Astrocyte of the spinal cord (primary cell): ENCODE measurements around the gene TICAM2.

Experiments
- DNase-seq: peaks from one replicate; pipeline ENCODE4 v3.0.0; 2011; ENCODE audit warnings: low read depth, low spot score
- H3K4me3 ChIP-seq: 2 replicates; pipeline ENCODE4 v1.5.1; 2011; ENCODE audit warnings: low read depth, mild to moderate bottlenecking, low read length, moderate library complexity
- CTCF ChIP-seq: IDR thresholded peaks from 2 replicates; pipeline ENCODE4 v1.5.1; 2012; ENCODE audit warnings: low read depth, mild to moderate bottlenecking, low read length, inconsistent platforms
- in situ Hi-C: cut with HindIII; loops from 2 replicates; pipeline ENCODE4 v1.10.0; 2017; ENCODE audit warnings: low sequenced_read_pairs

Gene TICAM2

GRCh38 chr5:115584501-115584900 lies 17.8 kb downstream of the TICAM2 start:
- no peak overlapping the region for H3K4me3 ChIP-seq
- DNase-seq, result no peak
- TF ChIP-seq CTCF, result no peak
- in situ Hi-C loops, result no loop called here

DNA sequence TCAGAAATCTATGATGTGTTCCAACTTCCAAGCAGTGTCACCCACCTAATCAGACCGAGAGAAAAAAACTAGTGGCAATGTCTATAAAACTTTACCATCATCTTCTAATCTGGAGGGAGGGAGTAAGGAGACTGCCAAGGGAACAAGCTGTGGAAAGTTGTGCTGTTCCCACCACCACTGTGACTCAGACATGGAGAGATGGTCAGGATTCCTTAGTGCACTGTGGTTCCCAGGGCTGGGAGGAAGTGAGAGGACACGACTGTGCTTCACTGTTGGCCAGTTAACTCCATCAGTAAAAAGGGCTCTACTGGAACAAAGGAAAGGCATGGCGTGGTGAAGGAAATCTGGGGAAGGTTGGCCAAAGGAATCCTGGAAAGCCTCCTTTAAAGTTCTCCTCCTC lies 18.8 kb downstream of the TICAM2 start:
- peak; percentile 88 for DNase-seq
- no peak for TF ChIP-seq CTCF
- in situ Hi-C loops, result no loop called here
- H3K4me3 ChIP-seq, result no peak overlapping the region

DNA sequence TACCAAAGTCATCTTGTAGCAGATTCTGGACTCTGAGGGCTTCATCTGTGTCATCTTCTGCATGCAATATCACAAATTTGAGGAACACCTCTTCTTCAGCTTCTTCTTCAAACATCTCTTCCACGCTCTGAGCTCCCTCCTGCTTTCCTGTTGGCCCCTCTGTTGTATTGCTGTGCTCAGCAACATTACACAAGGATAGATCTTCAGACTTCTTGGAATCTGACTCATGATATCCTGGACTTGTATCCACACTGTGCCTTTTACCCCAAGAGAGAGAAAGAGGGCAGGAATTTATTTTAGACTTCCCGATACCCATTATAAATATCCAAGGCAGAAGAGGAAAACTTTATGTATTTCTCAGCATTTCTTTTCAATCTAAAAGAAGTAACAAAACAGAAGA lies 21.3 kb downstream of the TICAM2 start:
- in situ Hi-C loops, result no loop called here
- DNase-seq, result no peak

GRCh38 chr5:115579747-115580173 lies 22.5 kb downstream of the TICAM2 start:
- H3K4me3 ChIP-seq, result no peak overlapping the region
- TF ChIP-seq CTCF, result no peak
- in situ Hi-C loops, result no loop called here
- peak; percentile 48 for DNase-seq

More for the DNA sequence above, 21.3 kb downstream of the TICAM2 start:
- TF ChIP-seq CTCF, result no peak
- no peak overlapping the region for H3K4me3 ChIP-seq

DNA sequence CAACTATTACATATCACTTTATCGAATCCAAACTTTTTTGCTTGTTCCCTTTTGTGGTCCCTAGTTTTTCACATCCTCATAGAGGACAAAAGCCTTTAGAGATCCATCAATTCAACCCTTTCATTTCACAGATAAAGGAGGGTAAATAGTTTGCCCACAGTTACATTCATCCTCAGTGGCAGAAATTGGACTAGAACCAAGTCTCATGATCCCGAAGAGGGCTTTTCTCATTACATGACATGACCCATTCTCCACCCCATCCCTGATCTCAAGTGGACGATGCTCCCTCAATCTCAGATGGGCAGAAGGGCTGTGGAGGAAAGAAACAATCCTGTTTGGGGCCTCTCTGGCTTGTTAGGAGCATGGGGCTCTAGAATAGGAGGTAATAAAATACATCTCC lies 23.1 kb downstream of the TICAM2 start:
- no peak overlapping the region for H3K4me3 ChIP-seq
- TF ChIP-seq CTCF, result no peak
- in situ Hi-C loops, result no loop called here
- no peak for DNase-seq

DNA sequence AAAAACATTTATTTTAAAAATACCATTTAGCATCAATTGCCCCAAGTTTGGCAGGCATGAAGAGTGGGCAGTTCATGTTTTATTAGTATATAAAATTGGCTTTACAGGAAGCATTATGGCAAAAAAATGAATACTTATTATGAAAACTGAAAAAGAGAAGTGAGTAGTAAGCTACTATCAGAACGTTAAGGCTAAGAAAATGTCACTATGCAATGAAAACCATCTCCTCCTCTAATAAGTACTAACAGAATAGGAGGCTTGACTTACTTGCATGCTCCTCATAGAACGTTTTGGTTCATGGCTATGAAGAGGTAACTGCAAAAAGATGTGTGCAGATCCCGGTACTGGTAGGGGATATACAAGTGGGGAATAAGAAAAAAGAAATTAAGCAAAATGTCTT lies 23.6 kb downstream of the TICAM2 start:
- DNase-seq, result no peak
- no peak for TF ChIP-seq CTCF
- H3K4me3 ChIP-seq, result no peak overlapping the region
- in situ Hi-C loops, result no loop called here

- H3K4me3 ChIP-seq, result no peak overlapping the region
- DNase-seq, result no peak
- in situ Hi-C loops, result no loop called here
- no peak for TF ChIP-seq CTCF
Observed at GRCh38 chr5:115577741-115578140, 24.5 kb downstream of the TICAM2 start.
